Left ventricle myocardium inferior (tissue), 1 donor: Measurements from ENCODE around the gene URI1. TPM values are rescaled to one million over a fixed set of nuclear protein-coding genes. Genes with fewer than 3 reads are reported as not detected.

Experiments
- DNase-seq: peaks from one replicate; pipeline ENCODE4 v3.0.0-alpha.2; 2020
- H3K27ac ChIP-seq: fragments of 200-600 bp; replicated peaks from 2 replicates; pipeline ENCODE4 v1.8.0; 2021
- H3K27me3 ChIP-seq: fragments of 200-600 bp; 2 replicates; pipeline ENCODE4 v1.8.0; 2021; ENCODE audit warnings: low read depth
- H3K36me3 ChIP-seq: fragments of 200-600 bp; 2 replicates; pipeline ENCODE4 v1.8.0; 2021
- H3K4me1 ChIP-seq: fragments of 200-600 bp; 2 replicates; pipeline ENCODE4 v1.8.0; 2021
- H3K4me3 ChIP-seq: fragments of 200-600 bp; 2 replicates; pipeline ENCODE4 v1.8.0; 2021; ENCODE audit warnings: mild to moderate bottlenecking, moderate library complexity
- H3K9me3 ChIP-seq: fragments of 200-600 bp; replicated peaks from 2 replicates; pipeline ENCODE4 v1.8.0; 2021
- CTCF ChIP-seq: fragments of 200-600 bp; IDR thresholded peaks from 2 replicates; pipeline ENCODE4 v1.8.0; 2021; ENCODE audit warnings: antibody characterized with exemption, mild to moderate bottlenecking, borderline replicate concordance
- intact Hi-C: fragments of 100-400 bp; cut with micrococcal nuclease; formaldehyde crosslinking; loops from one replicate; pipeline ENCODE4 v1.11.0; 2022
- total RNA-seq: library from RNA; stranded (reverse); fragmentation: NEBNext Ultra II Directional; extraction: Animal tissue kit (Norgen Biotek cat#: 25700); gene quantifications from one replicate; pipeline ENCODE4 v1.2.1, GENCODE V29; 2021
- donor health status: DM: no; HTN: yes; CAD: no; lungs with severe emphysema.

Gene URI1
- total RNA-seq, 1 donor from 2014 or later: 43.0 TPM

GRCh38 chr19:29923653-29924052 lies 18.4 kb upstream of the URI1 start:
- DNase-seq: no peak
- H3K9me3 ChIP-seq: no peaks in the 10 kb centered on the region
- no peak overlapping the region for H3K4me3 ChIP-seq
- intact Hi-C loops: no loop called here
- no peak overlapping the region for H3K27ac ChIP-seq
- H3K36me3 ChIP-seq: no peaks in the 10 kb centered on the region
- H3K27me3 ChIP-seq: peaks cover 19% of the 10 kb centered on the region
- no peak for TF ChIP-seq CTCF
- no peaks in the 10 kb centered on the region for H3K4me1 ChIP-seq

- intact Hi-C loops: no loop called here
- Histone ChIP-seq H3K9me3 (no peaks in the 10 kb centered on the region), H3K4me3 (no peak overlapping the region), H3K4me1 (no peaks in the 10 kb centered on the region), H3K36me3 (no peaks in the 10 kb centered on the region), H3K27ac (no peak overlapping the region), H3K27me3 (peaks cover 19% of the 10 kb centered on the region)
- DNase-seq: no peak
- no peak for TF ChIP-seq CTCF
Measured at GRCh38 chr19:29926031-29926430, 16.0 kb upstream of the URI1 start.

GRCh38 chr19:29926801-29927200 lies 15.2 kb upstream of the URI1 start:
- intact Hi-C loops: no loop called here
- Histone ChIP-seq H3K36me3 (no peaks in the 10 kb centered on the region), H3K27me3 (peaks cover 19% of the 10 kb centered on the region), H3K4me1 (no peaks in the 10 kb centered on the region), H3K4me3 (no peak overlapping the region), H3K9me3 (no peaks in the 10 kb centered on the region), H3K27ac (no peak overlapping the region)
- TF ChIP-seq CTCF: no peak
- DNase-seq: no peak

- no peak for TF ChIP-seq CTCF
- H3K27me3 ChIP-seq: peaks cover 19% of the 10 kb centered on the region
- DNase-seq: no peak
- no peak overlapping the region for H3K4me3 ChIP-seq
- H3K27ac ChIP-seq: no peak overlapping the region
- no peaks in the 10 kb centered on the region for H3K36me3 ChIP-seq
- no peaks in the 10 kb centered on the region for H3K4me1 ChIP-seq
- intact Hi-C loops: no loop called here
- no peaks in the 10 kb centered on the region for H3K9me3 ChIP-seq
Measured at GRCh38 chr19:29927944-29928625, 14.0 kb upstream of the URI1 start.

- Histone ChIP-seq H3K36me3 (no peaks in the 10 kb centered on the region), H3K27ac (no peak overlapping the region), H3K27me3 (peaks cover 19% of the 10 kb centered on the region), H3K9me3 (no peaks in the 10 kb centered on the region), H3K4me3 (no peak overlapping the region), H3K4me1 (no peaks in the 10 kb centered on the region)
- TF ChIP-seq CTCF: no peak
- no peak for DNase-seq
- intact Hi-C loops: no loop called here
Measured at GRCh38 chr19:29928831-29929230, 13.2 kb upstream of the URI1 start.
